MCF 10A (cell line): ENCODE results near the gene TRIM63. TPM values are rescaled to one million over a fixed set of nuclear protein-coding genes. Genes with fewer than 3 reads are reported as not detected.

Source experiments
- BruUV-seq: library from RNA; stranded (reverse); fragments of 400-500 nt; replicated peaks from 2 replicates; lab custom pipeline; 2021; lab: Mats Ljungman, UMichigan
- CTCF ChIA-PET: fragments of 300-600 bp; sonication (Branson Sonifier 250); formaldehyde crosslinking; extraction: SDS; loops from one replicate; lab custom pipeline; 2021; ENCODE audit warnings: antibody characterized with exemption, inconsistent platforms; lab: Yijun Ruan, JAX
- POLR2A ChIA-PET: fragments of 300-600, 350-650 bp; sonication (Branson Sonifier 250); formaldehyde crosslinking; extraction: SDS; loops from one replicate; lab custom pipeline; 2020; ENCODE audit warnings: antibody characterized with exemption, inconsistent platforms; lab: Yijun Ruan, JAX
- DNase-seq: peaks from one replicate; pipeline ENCODE4 v3.0.0-alpha.2; 2018; ENCODE audit not compliant: unreplicated experiment
- H3K27ac Mint-ChIP-seq: one replicate; pipeline ENCODE4 v1.8.0; 2022; ENCODE audit warnings: mild to moderate bottlenecking, low read depth, mixed read lengths; ENCODE audit not compliant: unreplicated experiment
- H3K27me3 Mint-ChIP-seq: one replicate; pipeline ENCODE4 v1.8.0; 2022; ENCODE audit warnings: mixed read lengths; ENCODE audit not compliant: insufficient read depth, unreplicated experiment
- H3K36me3 Mint-ChIP-seq: one replicate; pipeline ENCODE4 v1.8.0; 2022; ENCODE audit warnings: mild to moderate bottlenecking, moderate library complexity, mixed read lengths; ENCODE audit not compliant: insufficient read depth, unreplicated experiment
- H3K4me1 Mint-ChIP-seq: one replicate; pipeline ENCODE4 v1.8.0; 2022; ENCODE audit warnings: mixed read lengths; ENCODE audit not compliant: insufficient read depth, unreplicated experiment
- H3K4me3 Mint-ChIP-seq: one replicate; pipeline ENCODE4 v1.8.0; 2022; ENCODE audit warnings: mild to moderate bottlenecking, moderate library complexity, mixed read lengths; ENCODE audit not compliant: unreplicated experiment
- H3K9me3 Mint-ChIP-seq: one replicate; pipeline ENCODE4 v1.8.0; 2022; ENCODE audit warnings: mixed read lengths; ENCODE audit not compliant: unreplicated experiment
- CTCF ChIP-seq: fragments of 200-600 bp; IDR thresholded peaks from one replicate; pipeline ENCODE4 v1.8.0; 2022; ENCODE audit warnings: antibody characterized with exemption, mild to moderate bottlenecking; ENCODE audit not compliant: unreplicated experiment
- intact Hi-C: fragments of 100-400 bp; cut with micrococcal nuclease; formaldehyde crosslinking; loops from 2 replicates; pipeline ENCODE4 v1.14.1; 2022
- total RNA-seq: library from RNA; stranded (reverse); gene quantifications from 2 replicates; pipeline ENCODE4 v1.2.3, GENCODE V29; 2022

The TRIM63 gene
- total RNA-seq, 1 experiment from 2014 or later = not detected

- ChIA-PET POLR2A (interaction anchor here (0.5 to 1.8 kb wide), 7 partner anchors 22 to 607 kb away, joined by 3 to 6 read pairs (median 3); no protein-coding TSS in a partner anchor), CTCF (interaction anchor here (0.6 to 6.5 kb wide), 41 partner anchors 9 to 1079 kb away, joined by 3 to 55 read pairs (median 3); partner anchors contain the start of genes C1orf232, SLC30A2 and ZNF593)
- DNase-seq = peak; percentile 70
- Mint-ChIP-seq H3K4me3 (peak overlapping the region; percentile 94), H3K27ac (peak overlapping the region; percentile 61), H3K9me3 (no peaks in the 10 kb centered on the region), H3K27me3 (no peaks in the 10 kb centered on the region), H3K36me3 (no peaks in the 10 kb centered on the region), H3K4me1 (peaks cover 11% of the 10 kb centered on the region)
- peak; percentile 96 for TF ChIP-seq CTCF
- intact Hi-C loops = loop anchor here (1.0 to 5.0 kb wide), 5 partner anchors 69 to 356 kb away; partner anchors contain the start of gene CD52
- BruUV-seq = no TSS peak
These were observed 31.3 kb downstream of the TRIM63 start for GRCh38 chr1:26035959-26036755.

GRCh38 chr1:26035203-26035958, 32.0 kb downstream of the TRIM63 start:
- Mint-ChIP-seq H3K9me3 (no peaks in the 10 kb centered on the region), H3K27me3 (no peaks in the 10 kb centered on the region), H3K27ac (peak overlapping the region; percentile 61), H3K36me3 (no peaks in the 10 kb centered on the region), H3K4me1 (peaks cover 11% of the 10 kb centered on the region), H3K4me3 (peak overlapping the region; percentile 94)
- ChIA-PET POLR2A (interaction anchor here (0.6 to 1.8 kb wide), 11 partner anchors 16 to 243 kb away, joined by 3 to 8 read pairs (median 5); partner anchors contain the start of gene PAFAH2), CTCF (interaction anchor here (0.8 to 6.5 kb wide), 16 partner anchors 8 to 382 kb away, joined by 3 to 55 read pairs (median 4); no protein-coding TSS in a partner anchor)
- TF ChIP-seq CTCF = no peak
- DNase-seq = peak; percentile 93
- intact Hi-C loops = loop anchor here (5.0 kb wide), 2 partner anchors 282 to 357 kb away; partner anchors contain the start of gene CD52
- BruUV-seq = no TSS peak

- Mint-ChIP-seq H3K27me3 (no peaks in the 10 kb centered on the region), H3K27ac (no peak overlapping the region), H3K4me1 (peaks cover 11% of the 10 kb centered on the region), H3K9me3 (no peaks in the 10 kb centered on the region), H3K4me3 (peak overlapping the region; percentile 94), H3K36me3 (no peaks in the 10 kb centered on the region)
- intact Hi-C loops = loop anchor here (5.0 kb wide), 2 partner anchors 283 to 358 kb away; partner anchors contain the start of gene CD52
- TF ChIP-seq CTCF = no peak
- POLR2A ChIA-PET = interaction anchor here (0.6 to 1.8 kb wide), 8 partner anchors 15 to 243 kb away, joined by 3 to 8 read pairs (median 5); partner anchors contain the start of genes PAFAH2 and ZNF593
- BruUV-seq = no TSS peak
- DNase-seq = no peak
- CTCF ChIA-PET = interaction anchor here (0.6 to 6.5 kb wide), 15 partner anchors 9 to 323 kb away, joined by 3 to 55 read pairs (median 3); no protein-coding TSS in a partner anchor
These were observed 32.8 kb downstream of the TRIM63 start for GRCh38 chr1:26034504-26035202.
